GM11168 (cell line): ENCODE measurements around the gene XPO6.

Source experiments
- in situ Hi-C: fragments of 300-500 bp; cut with MboI; formaldehyde crosslinking; loops from one replicate; pipeline ENCODE4 v1.12.0; 2022; ENCODE audit warnings: low sequenced_read_pairs; ENCODE audit not compliant: unreplicated experiment

The XPO6 gene

DNA sequence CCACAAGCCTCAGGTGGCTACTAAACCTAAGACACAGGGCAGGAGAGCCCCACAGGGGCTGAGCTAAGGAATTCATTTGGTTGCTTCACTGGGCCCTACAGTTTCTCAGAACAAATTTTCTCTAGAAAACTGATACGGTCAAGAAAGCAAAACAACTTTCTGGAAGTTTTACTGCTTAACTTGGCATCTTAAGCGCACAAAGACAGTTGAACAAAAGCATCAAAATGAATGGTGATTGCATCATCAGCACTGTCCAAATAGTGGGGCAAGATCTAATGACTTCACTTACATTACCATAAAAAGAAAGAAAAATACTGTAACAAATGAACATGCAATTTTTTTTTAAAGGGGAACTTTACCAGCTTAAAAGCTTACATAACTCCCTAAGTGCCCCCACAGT, 47.6 kb downstream of the XPO6 start:
- in situ Hi-C loops: no loop called here

GRCh38 chr16:28163699-28164098, 48.1 kb downstream of the XPO6 start:
- in situ Hi-C loops: no loop called here

GRCh38 chr16:28162326-28162877, 49.4 kb downstream of the XPO6 start:
- in situ Hi-C loops: no loop called here

DNA sequence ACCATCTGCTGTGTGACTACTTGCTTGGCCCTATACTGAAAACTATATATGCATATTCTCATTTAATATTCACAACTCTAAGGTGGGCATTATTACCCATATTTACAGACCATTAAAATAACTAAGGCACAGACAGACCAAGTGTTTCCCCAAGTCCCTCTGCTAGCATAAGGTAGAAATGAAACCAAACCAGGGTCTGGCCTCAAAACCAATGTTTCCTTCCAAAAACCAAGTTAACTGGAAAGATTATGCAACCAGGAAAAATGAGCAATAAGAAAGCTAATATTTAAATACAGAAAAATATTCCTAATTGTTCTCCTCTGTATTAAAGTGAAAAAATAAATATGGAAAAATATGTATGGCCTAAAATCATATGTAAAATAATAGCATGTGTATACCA, 50.1 kb downstream of the XPO6 start:
- in situ Hi-C loops: no loop called here

GRCh38 chr16:28158136-28158535, 53.6 kb downstream of the XPO6 start:
- in situ Hi-C loops: no loop called here

DNA sequence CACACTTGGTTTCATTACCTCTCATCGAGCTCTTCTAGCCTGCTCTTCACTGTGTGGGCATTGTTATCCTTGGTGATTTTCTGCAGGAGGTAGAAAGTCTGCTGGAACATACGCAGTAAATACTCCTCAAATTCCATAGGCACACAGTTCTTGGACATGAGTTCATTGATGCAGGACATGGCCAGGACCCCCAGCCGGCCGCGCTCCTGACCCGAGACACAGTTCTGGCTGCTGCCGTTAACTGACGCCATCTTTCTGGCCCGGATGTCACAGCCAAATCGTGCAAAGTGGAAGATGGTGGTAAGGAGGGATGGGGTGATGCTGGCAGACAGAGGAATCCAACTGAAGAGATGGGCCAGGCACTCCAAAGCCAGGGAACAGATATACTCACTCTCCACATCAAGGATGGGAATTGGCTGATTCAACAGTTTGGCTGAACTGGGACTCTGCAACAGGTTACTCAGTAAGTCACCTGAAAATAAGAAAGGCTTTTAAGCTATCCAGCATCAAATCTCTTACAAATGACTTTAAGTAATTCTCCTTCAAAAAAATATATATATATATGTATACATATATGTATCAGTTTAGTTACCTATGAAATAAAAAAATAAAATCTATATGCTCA, 55.6 kb downstream of the XPO6 start:
- in situ Hi-C loops: no loop called here

- in situ Hi-C loops: no loop called here
Observed at GRCh38 chr16:28155293-28155692, 56.5 kb downstream of the XPO6 start.

GRCh38 chr16:28151180-28151579, 60.6 kb downstream of the XPO6 start:
- in situ Hi-C loops: no loop called here

GRCh38 chr16:28149011-28149888, 62.5 kb downstream of the XPO6 start:
- in situ Hi-C loops: no loop called here

DNA sequence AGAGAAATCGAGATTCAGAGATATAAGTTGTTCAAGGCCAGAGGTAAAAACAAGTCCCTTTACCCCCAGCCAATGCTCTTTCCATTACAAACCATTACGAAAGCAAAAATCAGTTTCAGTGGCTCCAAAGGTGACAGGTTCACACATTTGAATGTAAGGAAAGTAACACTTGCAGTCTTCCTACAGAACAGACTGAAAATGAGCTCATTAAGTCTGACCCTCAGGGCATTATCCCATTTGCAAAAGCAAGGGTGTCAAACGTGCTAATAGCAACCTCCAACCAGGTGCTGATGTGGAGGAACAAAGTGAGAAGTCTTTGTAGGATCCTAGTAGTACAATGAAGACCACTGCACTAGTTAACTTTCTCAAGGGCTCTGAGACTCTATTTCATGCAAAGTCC, 65.2 kb downstream of the XPO6 start:
- in situ Hi-C loops: no loop called here

- in situ Hi-C loops: no loop called here
Observed at GRCh38 chr16:28145796-28146195, 66.0 kb downstream of the XPO6 start.

GRCh38 chr16:28140788-28141618, 70.8 kb downstream of the XPO6 start:
- in situ Hi-C loops: no loop called here

DNA sequence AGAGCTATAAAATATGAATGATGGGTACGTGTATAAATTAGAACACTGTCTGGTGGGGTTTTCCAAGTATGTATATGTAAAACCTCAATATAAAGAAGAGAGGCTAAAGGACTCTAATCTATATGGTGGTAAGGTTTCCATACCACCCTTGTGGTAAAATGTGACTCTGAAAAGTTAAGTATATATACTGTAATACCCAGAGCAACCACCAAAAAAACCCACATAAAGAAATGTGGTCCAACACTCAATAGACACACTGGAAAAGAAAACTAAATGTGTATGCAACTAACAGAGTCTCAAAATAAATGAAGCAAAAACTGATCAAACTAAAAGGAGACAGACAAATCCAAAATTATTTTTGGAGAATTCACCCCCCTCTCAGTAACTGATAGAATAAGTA, 72.2 kb downstream of the XPO6 start:
- in situ Hi-C loops: no loop called here

DNA sequence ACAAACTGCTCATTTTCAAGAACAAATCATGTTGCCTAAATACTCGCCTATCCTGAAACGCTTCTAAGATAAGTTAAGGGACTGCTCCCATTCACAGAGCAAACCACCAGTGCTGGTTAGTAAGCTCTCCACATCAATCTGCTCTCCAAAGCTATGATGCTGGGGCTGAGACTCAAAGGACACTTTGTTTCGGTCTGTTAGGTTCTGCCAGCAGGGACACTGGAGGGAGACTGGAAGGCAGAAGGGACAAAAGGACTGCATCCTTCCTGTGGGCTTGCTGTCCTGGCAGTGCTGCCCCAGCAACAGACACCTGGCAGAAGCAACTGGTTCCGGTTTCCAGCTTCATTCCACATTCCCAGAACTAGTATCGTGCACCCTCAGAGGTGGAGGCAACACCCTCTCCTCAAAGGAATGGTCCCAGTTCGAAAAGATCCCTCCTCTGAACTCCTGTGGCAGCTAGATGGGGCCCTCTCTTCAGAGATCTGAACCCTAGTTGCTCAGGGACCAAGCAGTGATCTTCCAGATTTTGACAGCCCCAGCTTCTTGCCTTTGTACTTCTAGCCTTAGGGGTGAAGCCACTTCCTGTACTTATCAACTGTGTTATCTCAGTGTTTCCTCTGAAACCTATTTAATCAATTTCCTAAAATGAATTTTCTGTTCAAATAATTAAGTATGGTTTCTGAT, 74.9 kb downstream of the XPO6 start:
- in situ Hi-C loops: no loop called here

GRCh38 chr16:28133666-28134065, 78.1 kb downstream of the XPO6 start:
- in situ Hi-C loops: no loop called here

GRCh38 chr16:28131743-28132393, 79.9 kb downstream of the XPO6 start:
- in situ Hi-C loops: no loop called here

DNA sequence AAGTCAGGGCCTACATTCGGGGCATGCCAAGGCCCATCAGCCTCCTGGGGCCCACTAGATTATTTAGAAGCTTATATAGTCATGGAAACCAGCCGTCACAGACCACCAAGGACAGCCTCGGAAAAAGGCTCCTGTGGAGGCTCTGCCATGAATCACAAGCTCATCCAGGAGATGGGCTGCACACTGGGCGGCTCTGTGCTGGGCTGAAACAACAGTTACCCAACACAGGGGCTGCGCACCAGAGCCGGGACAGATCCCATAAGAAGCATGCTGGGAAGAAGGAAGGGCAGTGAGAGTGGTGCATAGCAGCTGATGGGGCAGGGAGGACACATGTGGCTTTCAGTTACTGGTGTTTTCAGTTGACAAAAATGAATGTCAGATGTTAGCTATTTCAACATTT, 80.6 kb downstream of the XPO6 start:
- in situ Hi-C loops: no loop called here

- in situ Hi-C loops: no loop called here
Observed at GRCh38 chr16:28130099-28131088, 81.4 kb downstream of the XPO6 start.
